K562 (cell line): ENCODE measurements around the gene KIF6. TPM values are rescaled to one million over a fixed set of nuclear protein-coding genes. Genes with fewer than 3 reads are reported as not detected.

ENCODE experiments used
- ATAC-seq: fragments of 200-7000 bp; cut with Tn5 transposase; 3 replicates; pipeline ENCODE4 v1.9.1; 2020; ENCODE audit warnings: moderate library complexity
- BruUV-seq: library from RNA; stranded (reverse); fragments of 400-500 nt; replicated peaks from 2 replicates; lab custom pipeline; 2021; lab: Mats Ljungman, UMichigan
- CTCF ChIA-PET: fragments of 300-600 bp; formaldehyde crosslinking; extraction: SDS; loops from one replicate; lab custom pipeline; 2021; ENCODE audit warnings: low intra/inter-chr PET ratio; lab: Yijun Ruan, JAX
- POLR2A ChIA-PET: fragments of 300-600, 350-650 bp; sonication (Branson Sonifier 250); formaldehyde crosslinking; extraction: SDS; loops from one replicate; lab custom pipeline; 2021; ENCODE audit warnings: antibody characterized with exemption, inconsistent platforms; lab: Yijun Ruan, JAX
- DNase-seq, 4 experiments: peaks; one replicate each; pipeline versions ENCODE4 v3.0.0 to v3.0.0-alpha.2; 2011 to 2018; ENCODE audit warnings: low spot score in 3 of 4, mixed read lengths in 3 of 4; ENCODE audit errors: extremely low read depth in 1 of 4
- FAIRE-seq: peaks from 2 replicates; lab custom pipeline; 2011; peaks lifted over from hg19 to GRCh38; lab: Jason Lieb, UNC
- H2AFZ ChIP-seq: 2 replicates; pipeline ENCODE4 v1.6.0; 2011; ENCODE audit warnings: low read depth, low read length, control low read depth, inconsistent platforms
- H3K27ac ChIP-seq: fragments of 200-600 bp; 3 replicates; pipeline ENCODE4 v1.8.0; 2011; ENCODE audit warnings: low read depth, mild to moderate bottlenecking, control low read depth, inconsistent platforms, low read length, moderate library complexity, mixed read lengths; ENCODE audit errors: extremely low read depth
- H3K27me3 ChIP-seq, 2 experiments: fragments of 300-600 bp in 1 of 2; 2 replicates in 1 of 2; 3 replicates in 1 of 2; pipeline versions ENCODE4 v1.6.0 to v1.8.0; 2011; ENCODE audit warnings: inconsistent platforms in 2 of 2, low read length in 2 of 2, mild to moderate bottlenecking in 1 of 2, mixed read lengths in 1 of 2, moderate library complexity in 1 of 2; ENCODE audit not compliant: control insufficient read depth in 2 of 2, insufficient read depth in 2 of 2
- H3K36me3 ChIP-seq: fragments of 300-600 bp; 3 replicates; pipeline ENCODE4 v1.8.0; 2011; ENCODE audit warnings: mild to moderate bottlenecking, low read length, inconsistent platforms; ENCODE audit not compliant: control insufficient read depth, insufficient read depth
- H3K4me1 ChIP-seq, 2 experiments: fragments of 200-600 bp in 1 of 2; replicated peaks in 1 of 2; 2 replicates in 1 of 2; 3 replicates in 1 of 2; pipeline versions ENCODE4 v1.5.1 to v1.8.0; 2011; ENCODE audit warnings: inconsistent platforms in 2 of 2, low read length in 2 of 2, mild to moderate bottlenecking in 1 of 2, mixed read lengths in 1 of 2, moderate library complexity in 1 of 2; ENCODE audit not compliant: control insufficient read depth in 2 of 2, insufficient read depth in 2 of 2
- H3K4me2 ChIP-seq: 2 replicates; pipeline ENCODE4 v1.6.1; 2011; ENCODE audit warnings: low read length, control low read depth, inconsistent platforms, mixed read lengths; ENCODE audit not compliant: insufficient read depth
- H3K4me3 ChIP-seq: fragments of 200-600 bp; sonication (generic), shearing (Covaris generic); 2 replicates; pipeline ENCODE4 v1.5.1; 2016; ENCODE audit warnings: control low read depth, inconsistent platforms
- H3K79me2 ChIP-seq: fragments of 200-600 bp; 3 replicates; pipeline ENCODE4 v1.8.0; 2011; ENCODE audit warnings: low read length, inconsistent platforms; ENCODE audit not compliant: control insufficient read depth, insufficient read depth
- H3K9ac ChIP-seq, 2 experiments: 2 replicates each; pipeline versions ENCODE4 v1.6.0 to v1.6.1; 2011; ENCODE audit warnings: low read depth in 2 of 2, low read length in 2 of 2, control low read depth in 1 of 2, inconsistent platforms in 1 of 2, mild to moderate bottlenecking in 1 of 2, mixed read lengths in 1 of 2; ENCODE audit not compliant: insufficient read depth in 1 of 2
- H3K9me1 ChIP-seq: one replicate; pipeline ENCODE4 v1.6.0; 2011; ENCODE audit warnings: inconsistent platforms, mild to moderate bottlenecking, low read length, moderate library complexity; ENCODE audit not compliant: control insufficient read depth, insufficient read depth
- H3K9me3 ChIP-seq: replicated peaks from 2 replicates; pipeline ENCODE4 v1.5.1; 2011; ENCODE audit warnings: low read depth, low read length, inconsistent platforms; ENCODE audit not compliant: control insufficient read depth, insufficient read depth
- H4K20me1 ChIP-seq: replicated peaks from 2 replicates; pipeline ENCODE4 v1.6.1; 2011; ENCODE audit warnings: low read length, inconsistent platforms, mixed read lengths; ENCODE audit not compliant: control insufficient read depth, insufficient read depth
- CHCHD3 ChIP-seq: fragments of 250-450 bp; sonication (Bioruptor Pico); IDR thresholded peaks from 2 replicates; pipeline ENCODE4 v2.1.2; 2022; ENCODE audit warnings: mild to moderate bottlenecking
- E2F3 ChIP-seq: fragments of 250-450 bp; sonication (Bioruptor Pico); IDR thresholded peaks from 2 replicates; pipeline ENCODE4 v1.4.0; 2020; ENCODE audit warnings: mild to moderate bottlenecking
- FOSL1 ChIP-seq: fragments of 200-800 bp; sonication (Bioruptor generic); conservative IDR thresholded peaks from 2 replicates; pipeline ENCODE4 v1.6.1; 2016; ENCODE audit warnings: missing genetic modification characterization, missing compliant biosample characterization
- FOXK2 ChIP-seq, 2 experiments: fragments of 450-650 bp; IDR thresholded peaks in 1 of 2; conservative IDR thresholded peaks in 1 of 2; 2 replicates each; pipeline ENCODE4 v1.6.1; 2016; ENCODE audit warnings: low read depth in 2 of 2, mild to moderate bottlenecking in 1 of 2
- MLX ChIP-seq, 2 experiments: fragments of 450-650 bp in 1 of 2; sonication (generic) in 1 of 2; formaldehyde crosslinking; conservative IDR thresholded peaks; 2 replicates each; pipeline versions ENCODE4 v1.4.0 to v1.8.1; 2020 to 2022; ENCODE audit warnings: mild to moderate bottlenecking in 1 of 2, missing genetic modification reagents in 1 of 2
- NR1H2 ChIP-seq: sonication (generic); formaldehyde crosslinking; IDR thresholded peaks from 2 replicates; pipeline ENCODE4 v1.4.0; 2020; ENCODE audit warnings: mild to moderate bottlenecking, missing genetic modification reagents
- YY1 ChIP-seq, 3 experiments: IDR thresholded peaks; 2 replicates each; pipeline ENCODE4 v1.6.1; 2011; ENCODE audit warnings: low read length in 2 of 3, mild to moderate bottlenecking in 2 of 3, moderate library complexity in 2 of 3, borderline replicate concordance in 1 of 3, control low read depth in 1 of 3, low read depth in 1 of 3; ENCODE audit not compliant: insufficient read depth in 3 of 3, insufficient replicate concordance in 2 of 3, control insufficient read depth in 1 of 3, insufficient read length in 1 of 3; ENCODE audit errors: extremely low read depth in 1 of 3
- ZBTB17 ChIP-seq: fragments of 450-650 bp; formaldehyde crosslinking; IDR thresholded peaks from 2 replicates; pipeline ENCODE4 v1.4.0; 2020; ENCODE audit warnings: mild to moderate bottlenecking
- ZFPM2 ChIP-seq: fragments of 250-450 bp; sonication (Bioruptor Pico); IDR thresholded peaks from 2 replicates; pipeline ENCODE4 v1.5.1; 2022; ENCODE audit warnings: mild to moderate bottlenecking
- ZNF12 ChIP-seq: sonication (generic); formaldehyde crosslinking; IDR thresholded peaks from 2 replicates; pipeline ENCODE4 v1.4.0; 2020; ENCODE audit warnings: mild to moderate bottlenecking, missing genetic modification reagents
- WGBS: fragments of 100-300 bp; shearing (Covaris generic); methylation state at CpG from one replicate; pipeline ENCODE4 v1.1.6; 2016; ENCODE audit warnings: low coverage, mixed read lengths; ENCODE audit not compliant: insufficient coverage; ENCODE audit errors: missing lambda C conversion rate; 5-methylcytosine and 5-hydroxymethylcytosine counted together
- in situ Hi-C: fragments of 300-500 bp; cut with MboI; formaldehyde crosslinking; loops from 4 replicates; pipeline ENCODE4 v1.15.0; 2018; ENCODE audit warnings: inconsistent platforms, mixed read lengths
- intact Hi-C: fragments of 100-400 bp; cut with micrococcal nuclease; formaldehyde crosslinking; loops from 2 replicates; pipeline ENCODE4 v1.14.2; 2022
- polyA plus RNA-seq, 8 experiments: library from polyadenylated mRNA; depleted of rRNA in 4 of 8; stranded (reverse) in 5 of 8; unstranded in 3 of 8; fragments of >200 nt; fragmentation: Nextera tagmentation in 2 of 8; fragmentation: Illumina TruSeq in 1 of 8; extraction: Ambion mirVana in 2 of 8; extraction: Trizol in 1 of 8; gene quantifications; 2 replicates each; pipeline versions ENCODE4 v1.2.1 to v1.2.3, GENCODE V29; 2011 to 2014; ENCODE audit warnings: inconsistent platforms in 1 of 8, missing spikeins in 1 of 8
- total RNA-seq, 7 experiments: library from RNA; depleted of rRNA in 6 of 7; stranded (reverse); fragments of >200 nt in 6 of 7; fragmentation: Illumina TruSeq in 2 of 7; extraction: Trizol in 2 of 7; gene quantifications; 2 replicates each; pipeline versions ENCODE4 v1.2.1 to v1.2.3, GENCODE V29; 2011 to 2021; ENCODE audit warnings: low replicate concordance in 1 of 7

The KIF6 gene
- total and polyA plus RNA-seq, 9 of the 15 experiments (the other 6 are each of a cell fraction or from before 2014, with no cell fraction given) = not detected

- in situ Hi-C loops = no loop called here
- intact Hi-C loops = no loop called here
- Histone ChIP-seq H3K4me3 (no peak overlapping the region), H3K9me3 (no peaks in the 10 kb centered on the region), H3K9ac (no peak overlapping the region), H3K27me3 (no peaks in the 10 kb centered on the region; a peak in 2 of 5 replicates), H4K20me1 (no peaks in the 10 kb centered on the region; the same call in 1 of the 2 replicates), H3K27ac (no peak overlapping the region), H3K4me1 (no peaks in the 10 kb centered on the region), H3K36me3 (no peaks in the 10 kb centered on the region), H3K4me2 (no peak overlapping the region), H3K9me1 (no peaks in the 10 kb centered on the region), H3K79me2 (no peaks in the 10 kb centered on the region), H2AFZ (no peak overlapping the region)
- WGBS = 0% methylated on average over 4 of the region's 4 CpGs
- DNase-seq (no peak), ATAC-seq (no peak), FAIRE-seq (no peak)
- ChIA-PET POLR2A (no interaction called here), CTCF (no interaction called here)
- TF ChIP-seq ZFPM2 (CRISPR knock-in tag) (no peak), ZBTB17 (no peak), MLX (CRISPR knock-in tag; conservative IDR thresholded peaks at IDR 0.05) (no peak), ZNF12 (no peak), NR1H2 (no peak), YY1 (IDR thresholded peaks at IDR 0.05; ENCODE audit: borderline replicate concordance in 1 of 3, control insufficient read depth in 1 of 3, extremely low read depth in 1 of 3, insufficient read depth in 3 of 3, insufficient read length in 1 of 3, insufficient replicate concordance in 2 of 3, low read depth in 1 of 3, low read length in 2 of 3) (no peak), E2F3 (CRISPR knock-in tag) (no peak), FOSL1 (no peak), FOXK2 (conservative IDR thresholded peaks at IDR 0.05 in 1 of 2, IDR thresholded peaks at IDR 0.05 in 1 of 2; ENCODE audit: low read depth in 2 of 2) (no peak), CHCHD3 (CRISPR knock-in tag) (no peak)
- no TSS peak for BruUV-seq
These were observed 283.2 kb downstream of the KIF6 start for GRCh38 chr6:39441986-39442385.
